ENCODE results near the gene MYH13. TPM values are rescaled to one million over a fixed set of nuclear protein-coding genes. Genes with fewer than 3 reads are reported as not detected.

The MYH13 gene
- total RNA-seq, 4 donors from 2014 or later, result not detected

- Histone ChIP-seq H3K27me3 (no peaks in the 10 kb centered on the region), H3K9me3 (no peaks in the 10 kb centered on the region), H3K27ac (no peak overlapping the region), H3K4me1 (no peaks in the 10 kb centered on the region), H3K4me3 (no peak overlapping the region), H3K36me3 (no peaks in the 10 kb centered on the region)
- 77% methylated on average over 4 of the region's 4 CpGs for WGBS
- TF ChIP-seq POLR2A (IDR thresholded peaks at IDR 0.05), result no peak
- no peak for TF ChIP-seq POLR2AphosphoS5 (IDR thresholded peaks at IDR 0.05)
- no peak for TF ChIP-seq EP300 (IDR thresholded peaks at IDR 0.05)
- TF ChIP-seq, protein P1, sequence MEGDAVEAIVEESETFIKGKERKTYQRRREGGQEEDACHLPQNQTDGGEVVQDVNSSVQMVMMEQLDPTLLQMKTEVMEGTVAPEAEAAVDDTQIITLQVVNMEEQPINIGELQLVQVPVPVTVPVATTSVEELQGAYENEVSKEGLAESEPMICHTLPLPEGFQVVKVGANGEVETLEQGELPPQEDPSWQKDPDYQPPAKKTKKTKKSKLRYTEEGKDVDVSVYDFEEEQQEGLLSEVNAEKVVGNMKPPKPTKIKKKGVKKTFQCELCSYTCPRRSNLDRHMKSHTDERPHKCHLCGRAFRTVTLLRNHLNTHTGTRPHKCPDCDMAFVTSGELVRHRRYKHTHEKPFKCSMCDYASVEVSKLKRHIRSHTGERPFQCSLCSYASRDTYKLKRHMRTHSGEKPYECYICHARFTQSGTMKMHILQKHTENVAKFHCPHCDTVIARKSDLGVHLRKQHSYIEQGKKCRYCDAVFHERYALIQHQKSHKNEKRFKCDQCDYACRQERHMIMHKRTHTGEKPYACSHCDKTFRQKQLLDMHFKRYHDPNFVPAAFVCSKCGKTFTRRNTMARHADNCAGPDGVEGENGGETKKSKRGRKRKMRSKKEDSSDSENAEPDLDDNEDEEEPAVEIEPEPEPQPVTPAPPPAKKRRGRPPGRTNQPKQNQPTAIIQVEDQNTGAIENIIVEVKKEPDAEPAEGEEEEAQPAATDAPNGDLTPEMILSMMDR (IDR thresholded peaks at IDR 0.05), result no peak
- no peak for DNase-seq (ENCODE audit: low spot score in 2 of 2)
Observed at GRCh38 chr17:10325031-10325695, 47.6 kb downstream of the MYH13 start.

DNA sequence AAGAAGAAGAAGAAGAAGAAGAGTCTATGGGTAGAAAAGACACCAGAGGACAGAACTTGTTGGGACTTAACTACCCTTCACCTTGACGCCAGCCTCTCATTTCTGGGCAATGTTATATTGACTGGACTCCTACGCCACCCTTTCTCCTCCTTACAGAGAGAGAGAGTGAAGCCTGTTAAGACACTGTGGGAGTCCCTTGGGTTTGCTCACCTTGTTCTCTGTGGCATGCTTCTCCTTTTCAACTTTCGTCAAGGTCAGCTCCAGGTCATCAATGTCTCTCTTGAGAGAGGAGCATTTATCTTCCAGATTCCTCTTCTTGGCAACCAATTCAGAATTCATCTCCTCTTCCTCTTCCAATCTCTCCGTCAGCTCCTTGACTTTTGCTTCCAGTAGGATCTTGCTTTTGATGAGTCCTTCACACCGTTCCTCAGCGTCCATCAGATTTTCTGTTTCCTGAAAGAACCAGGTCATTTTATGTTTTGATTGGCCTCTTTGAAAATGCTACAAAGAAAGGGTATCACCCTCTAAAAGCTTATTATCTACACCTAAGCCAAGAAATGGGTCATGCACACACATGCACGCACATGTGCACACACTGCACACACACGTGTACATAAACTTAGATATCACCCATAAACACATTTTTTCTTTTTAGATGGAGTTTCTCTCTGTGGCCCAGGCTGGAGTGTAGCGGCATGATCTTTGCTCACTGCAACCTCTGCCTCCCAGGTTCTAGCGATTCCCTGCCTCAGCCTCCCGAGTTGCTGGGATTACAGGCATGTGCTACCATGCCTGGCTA, 48.8 kb downstream of the MYH13 start:
- Histone ChIP-seq H3K36me3 (no peaks in the 10 kb centered on the region), H3K4me3 (no peak overlapping the region), H3K4me1 (no peaks in the 10 kb centered on the region), H3K27me3 (no peaks in the 10 kb centered on the region), H3K9me3 (no peaks in the 10 kb centered on the region), H3K27ac (no peak overlapping the region)
- DNase-seq (ENCODE audit: low spot score in 2 of 2), result no peak
- TF ChIP-seq, protein P1 (IDR thresholded peaks at IDR 0.05), result no peak
- TF ChIP-seq POLR2A (IDR thresholded peaks at IDR 0.05) (no peak), EP300 (IDR thresholded peaks at IDR 0.05) (no peak), POLR2AphosphoS5 (IDR thresholded peaks at IDR 0.05) (no peak)
- 91% methylated on average over 11 of the region's 11 CpGs for WGBS

DNA sequence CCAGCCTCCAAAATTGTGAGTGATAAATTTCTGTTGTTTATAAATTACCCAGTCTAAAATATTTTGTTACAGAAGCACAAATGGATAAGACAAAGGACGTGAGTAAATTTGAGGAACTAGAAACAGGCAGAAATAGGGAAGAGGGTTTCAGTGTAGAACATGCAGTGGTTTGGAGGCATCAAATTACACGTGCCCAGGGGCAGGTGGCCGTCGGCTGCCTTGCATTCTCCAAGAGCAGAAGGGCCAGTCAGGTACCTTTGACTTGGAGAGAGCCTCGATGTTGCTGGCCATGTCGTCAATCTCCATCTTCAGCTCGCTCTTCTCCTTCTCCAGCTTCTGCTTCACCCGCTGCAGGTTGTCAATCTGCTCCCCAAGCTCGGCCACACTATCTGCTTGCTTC, 54.3 kb downstream of the MYH13 start:
- peaks cover 5% of the 10 kb centered on the region for H3K4me1 ChIP-seq
- H3K27me3 ChIP-seq, result no peaks in the 10 kb centered on the region
- no peak overlapping the region for H3K27ac ChIP-seq
- WGBS, result 62% methylated on average over 9 of the region's 9 CpGs
- H3K4me3 ChIP-seq, result no peak overlapping the region
- no peak for DNase-seq (ENCODE audit: low spot score in 2 of 2)
- no peak for TF ChIP-seq POLR2A (IDR thresholded peaks at IDR 0.05)
- TF ChIP-seq, protein P1 (IDR thresholded peaks at IDR 0.05), result no peak
- H3K9me3 ChIP-seq, result no peaks in the 10 kb centered on the region
- H3K36me3 ChIP-seq, result no peaks in the 10 kb centered on the region

DNA sequence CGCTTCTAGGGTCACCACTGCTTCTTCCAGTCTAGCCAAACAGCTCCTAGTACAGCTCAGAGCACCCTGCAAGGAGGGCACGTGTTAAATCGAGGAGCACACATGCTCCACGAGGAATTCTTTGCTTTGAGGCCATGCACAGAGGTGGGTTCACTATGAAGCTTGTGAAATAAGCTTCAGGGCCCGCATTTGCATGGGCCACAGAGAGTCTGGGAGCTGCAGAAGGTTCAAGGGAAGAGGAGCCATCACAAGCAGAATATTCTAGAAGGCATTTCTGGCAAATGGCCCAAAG, 55.3 kb downstream of the MYH13 start:
- Histone ChIP-seq H3K27me3 (no peaks in the 10 kb centered on the region), H3K4me3 (no peak overlapping the region), H3K27ac (no peak overlapping the region), H3K4me1 (peaks cover 5% of the 10 kb centered on the region), H3K9me3 (no peaks in the 10 kb centered on the region), H3K36me3 (no peaks in the 10 kb centered on the region)
- no peak for TF ChIP-seq POLR2AphosphoS5 (IDR thresholded peaks at IDR 0.05)
- no peak for TF ChIP-seq POLR2A (IDR thresholded peaks at IDR 0.05)
- TF ChIP-seq, protein P1 (IDR thresholded peaks at IDR 0.05), result no peak
- no peak for TF ChIP-seq EP300 (IDR thresholded peaks at IDR 0.05)
- DNase-seq (ENCODE audit: low spot score in 2 of 2), result no peak
- 80% methylated on average over 5 of the region's 5 CpGs for WGBS

DNA sequence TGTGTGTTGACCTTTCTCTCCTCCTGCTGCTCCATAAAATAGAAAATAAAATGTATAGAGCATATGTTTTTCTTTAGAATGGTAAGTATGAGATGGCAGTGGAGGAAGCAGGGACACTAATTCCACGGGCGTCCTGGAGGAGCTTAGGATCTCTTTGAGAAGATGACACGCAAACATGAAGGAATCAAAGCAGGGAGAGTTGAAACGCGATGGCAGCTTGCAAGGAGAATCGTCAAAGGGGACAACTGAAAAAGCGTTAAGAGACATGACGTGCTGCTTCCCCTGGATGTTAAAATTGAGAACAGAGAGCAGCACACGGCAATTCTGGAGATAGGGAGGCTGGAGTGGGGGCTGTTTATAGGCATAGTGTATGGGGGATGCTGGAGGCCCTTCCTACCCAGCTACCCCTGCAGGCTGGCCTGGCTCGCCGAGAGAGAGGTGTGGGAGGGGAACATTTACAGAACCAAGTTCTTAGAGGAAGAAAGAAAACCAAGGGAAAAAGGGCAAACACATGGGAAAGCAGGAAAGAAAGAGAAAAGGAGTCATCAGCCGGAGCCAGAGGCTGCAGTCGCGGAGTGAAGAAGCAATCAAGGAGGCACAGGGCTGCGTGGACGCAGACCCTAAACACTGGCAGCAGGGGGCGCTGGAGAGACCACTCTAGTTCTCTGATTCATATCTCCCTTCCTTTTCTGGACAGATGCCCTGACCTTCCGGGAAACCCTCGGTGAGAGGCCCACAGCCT, 55.8 kb downstream of the MYH13 start:
- TF ChIP-seq POLR2A (IDR thresholded peaks at IDR 0.05) (no peak), POLR2AphosphoS5 (IDR thresholded peaks at IDR 0.05) (no peak), EP300 (IDR thresholded peaks at IDR 0.05) (no peak)
- TF ChIP-seq, protein P1 (IDR thresholded peaks at IDR 0.05), result peak; percentile 18 to 73
- Histone ChIP-seq H3K36me3 (no peaks in the 10 kb centered on the region), H3K4me3 (no peak overlapping the region), H3K27me3 (no peaks in the 10 kb centered on the region), H3K4me1 (peaks cover 5% of the 10 kb centered on the region), H3K9me3 (no peaks in the 10 kb centered on the region), H3K27ac (no peak overlapping the region)
- DNase-seq (ENCODE audit: low spot score in 2 of 2), result peak in 1 of 2 donors; percentile 87
- WGBS, result 67% methylated on average over 18 of the region's 19 CpGs

All from suprapubic skin (tissue), 4 donors.